ENCODE measurements around the gene BCL2L2. TPM values are rescaled to one million over a fixed set of nuclear protein-coding genes. Genes with fewer than 3 reads are reported as not detected.

BCL2L2 gene
- total RNA-seq, 4 donors from 2014 or later: 16.7 to 57.6 (median 21.4) TPM

DNA sequence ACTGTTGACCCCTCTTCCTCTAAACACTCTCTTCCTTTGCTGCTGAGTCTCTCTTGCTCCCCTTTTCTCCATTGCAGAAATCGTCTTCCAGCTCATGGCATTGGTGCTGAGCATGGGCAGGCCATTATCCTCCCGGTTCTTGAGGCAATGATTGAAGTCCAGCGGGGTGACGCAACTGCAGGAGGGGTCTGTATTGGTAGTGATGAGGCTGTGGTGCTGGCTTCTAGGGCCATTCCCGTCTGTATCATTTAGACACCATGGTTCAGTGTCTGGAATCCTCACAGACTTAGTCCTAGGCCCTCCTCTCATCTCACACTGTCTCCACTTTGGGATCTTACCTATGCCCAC lies 46.8 kb downstream of the BCL2L2 start:
- intact Hi-C loops (cut with DNase I; ENCODE audit: low total_unique reads): no loop called here
- TF ChIP-seq POLR2A (IDR thresholded peaks at IDR 0.05) (no peak), CTCF (IDR thresholded peaks at IDR 0.05) (no peak)
- Histone ChIP-seq H3K4me1 (no peaks in the 10 kb centered on the region), H3K36me3 (no peaks in the 10 kb centered on the region), H3K27me3 (no peaks in the 10 kb centered on the region), H3K4me3 (no peak overlapping the region), H3K9me3 (no peaks in the 10 kb centered on the region), H3K27ac (no peak overlapping the region)
- DNase-seq: no peak

GRCh38 chr14:23354990-23355389 lies 48.4 kb downstream of the BCL2L2 start:
- TF ChIP-seq CTCF (IDR thresholded peaks at IDR 0.05) (no peak), POLR2A (IDR thresholded peaks at IDR 0.05) (no peak)
- Histone ChIP-seq H3K27ac (no peak overlapping the region), H3K4me3 (no peak overlapping the region), H3K9me3 (no peaks in the 10 kb centered on the region), H3K4me1 (no peaks in the 10 kb centered on the region), H3K27me3 (no peaks in the 10 kb centered on the region), H3K36me3 (no peaks in the 10 kb centered on the region)
- DNase-seq: no peak
- intact Hi-C loops (cut with DNase I; ENCODE audit: low total_unique reads): no loop called here

DNA sequence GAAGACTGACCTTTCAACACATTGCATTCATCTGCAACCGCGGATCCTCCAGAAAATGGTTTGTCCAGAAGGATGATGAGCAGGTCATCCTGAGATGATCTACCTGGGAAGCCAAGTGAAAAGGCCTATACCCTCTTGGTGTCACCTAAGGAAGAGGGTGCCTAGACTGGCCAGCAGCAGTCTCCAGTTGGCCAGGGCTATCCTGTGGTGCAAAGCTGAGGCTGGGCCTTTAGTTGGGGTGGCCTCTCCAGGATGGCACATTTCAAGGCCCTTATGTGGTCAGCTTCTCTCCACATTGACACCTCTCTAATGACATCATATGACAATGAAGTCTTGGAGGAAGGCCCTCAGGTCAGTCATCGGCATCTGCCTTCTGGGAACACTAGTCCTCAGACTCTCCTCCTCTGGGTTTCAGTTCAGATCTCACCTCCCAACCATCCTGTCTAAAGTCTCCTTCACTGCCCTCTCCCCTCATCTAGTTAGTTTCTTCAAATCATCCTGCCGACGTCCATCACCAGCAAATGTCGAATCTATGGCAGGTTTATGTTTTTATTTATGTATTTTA lies 49.3 kb downstream of the BCL2L2 start:
- DNase-seq: no peak
- TF ChIP-seq CTCF (IDR thresholded peaks at IDR 0.05): no peak
- no peak for TF ChIP-seq POLR2A (IDR thresholded peaks at IDR 0.05)
- H3K36me3 ChIP-seq: no peaks in the 10 kb centered on the region
- H3K27ac ChIP-seq: no peak overlapping the region
- no peaks in the 10 kb centered on the region for H3K9me3 ChIP-seq
- intact Hi-C loops (cut with DNase I; ENCODE audit: low total_unique reads): no loop called here
- H3K27me3 ChIP-seq: no peaks in the 10 kb centered on the region
- H3K4me1 ChIP-seq: no peaks in the 10 kb centered on the region
- no peak overlapping the region for H3K4me3 ChIP-seq

DNA sequence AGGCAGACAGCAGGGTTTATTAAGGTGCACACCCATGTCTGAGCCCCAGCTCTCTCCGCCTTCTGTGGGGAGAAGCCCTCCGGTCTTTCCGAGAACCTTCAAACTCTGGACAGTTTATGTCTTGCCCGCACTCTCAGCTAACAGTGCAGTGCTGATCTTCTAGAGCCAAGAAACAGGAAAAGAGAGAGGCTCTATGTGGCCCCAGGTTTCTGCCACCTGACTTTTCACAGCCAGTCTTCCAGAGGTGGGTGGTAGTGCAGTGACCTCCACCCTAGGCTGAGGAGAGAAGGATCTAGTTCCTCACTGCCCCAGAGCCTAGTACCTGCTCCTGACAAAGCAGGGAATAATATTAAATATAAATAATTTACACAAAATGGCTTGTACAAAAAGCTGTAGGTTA lies 50.0 kb downstream of the BCL2L2 start:
- DNase-seq: no peak
- no peak for TF ChIP-seq POLR2A (IDR thresholded peaks at IDR 0.05)
- TF ChIP-seq CTCF (IDR thresholded peaks at IDR 0.05): no peak
- H3K27me3 ChIP-seq: no peaks in the 10 kb centered on the region
- intact Hi-C loops (cut with DNase I; ENCODE audit: low total_unique reads): no loop called here
- H3K27ac ChIP-seq: no peak overlapping the region
- no peaks in the 10 kb centered on the region for H3K9me3 ChIP-seq
- H3K36me3 ChIP-seq: no peaks in the 10 kb centered on the region
- H3K4me1 ChIP-seq: no peaks in the 10 kb centered on the region
- no peak overlapping the region for H3K4me3 ChIP-seq

DNA sequence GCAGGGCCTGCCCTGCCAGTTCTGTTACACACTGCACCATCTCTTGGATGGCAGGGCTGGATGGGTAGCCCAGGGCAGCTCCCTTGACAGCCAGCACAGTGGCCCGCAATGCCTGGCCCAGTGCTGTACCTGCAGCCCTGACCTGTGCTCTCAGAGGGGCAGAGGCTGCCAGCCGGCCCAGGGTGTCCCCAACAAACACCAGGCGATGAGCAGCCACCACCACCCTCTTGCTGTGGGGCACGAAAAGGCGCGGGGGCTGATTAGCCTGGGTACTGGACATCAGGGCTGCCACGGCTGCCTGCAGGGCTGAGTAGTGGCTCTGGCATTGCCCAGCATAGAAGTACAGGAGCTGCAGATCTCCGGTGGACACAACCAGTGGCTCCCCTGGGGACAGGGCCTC lies 50.6 kb downstream of the BCL2L2 start:
- DNase-seq: no peak
- Histone ChIP-seq H3K27me3 (no peaks in the 10 kb centered on the region), H3K4me3 (no peak overlapping the region), H3K9me3 (no peaks in the 10 kb centered on the region), H3K36me3 (no peaks in the 10 kb centered on the region), H3K27ac (no peak overlapping the region), H3K4me1 (no peaks in the 10 kb centered on the region)
- intact Hi-C loops (cut with DNase I; ENCODE audit: low total_unique reads): no loop called here
- TF ChIP-seq CTCF (IDR thresholded peaks at IDR 0.05) (no peak), POLR2A (IDR thresholded peaks at IDR 0.05) (no peak)

All from uterus (tissue), 4 donors.